Heart right ventricle (tissue), 16 donors: ENCODE results near the gene EVC2. TPM values are rescaled to one million over a fixed set of nuclear protein-coding genes. Genes with fewer than 3 reads are reported as not detected.

Experiments
- ATAC-seq, 8 donors: fragments of 200-7000 bp; cut with Tn5 transposase; one replicate each; pipeline ENCODE4 v1.9.1; 2020; ENCODE audit warnings: mild to moderate bottlenecking in 8 of 8, moderate library complexity in 8 of 8, moderate number of reproducible peaks in 1 of 8
- DNase-seq, 2 donors: peaks; one replicate each; pipeline ENCODE4 v3.0.0-alpha.2; 2020
- H3K27ac ChIP-seq, 10 donors: fragments of 200-600 bp; sonication (generic) in 2 of 10; one replicate each; pipeline versions ENCODE4 v1.5.0 to v1.8.0; 2020 to 2022; ENCODE audit warnings: mild to moderate bottlenecking in 3 of 10
- H3K27me3 ChIP-seq, 7 donors: fragments of 200-600 bp; one replicate each; pipeline ENCODE4 v1.8.0; 2021 to 2022; ENCODE audit warnings: mild to moderate bottlenecking in 2 of 7
- H3K36me3 ChIP-seq, 9 donors: fragments of 200-600 bp; sonication (generic) in 1 of 9; one replicate each; pipeline versions ENCODE4 v1.5.0 to v1.8.0; 2020 to 2022; ENCODE audit warnings: mild to moderate bottlenecking in 2 of 9
- H3K4me1 ChIP-seq, 9 donors: fragments of 200-600 bp; sonication (generic) in 1 of 9; one replicate each; pipeline versions ENCODE4 v1.5.0 to v1.8.0; 2020 to 2022; ENCODE audit warnings: mild to moderate bottlenecking in 4 of 9
- H3K4me3 ChIP-seq, 10 donors: fragments of 200-600 bp; sonication (generic) in 2 of 10; one replicate each; pipeline versions ENCODE4 v1.5.0 to v1.8.0; 2020 to 2022; ENCODE audit warnings: mild to moderate bottlenecking in 7 of 10, moderate library complexity in 2 of 10
- H3K9me3 ChIP-seq, 11 donors: fragments of 200-600 bp in 10 of 11; sonication (generic) in 2 of 11; one replicate each; pipeline versions ENCODE4 v1.5.0 to v1.8.0; 2013 to 2022; ENCODE audit warnings: mild to moderate bottlenecking in 2 of 11, control low read depth in 1 of 11, moderate library complexity in 1 of 11
- CTCF ChIP-seq, 9 donors: fragments of 200-600 bp; sonication (generic) in 2 of 9; IDR thresholded peaks; one replicate each; pipeline versions ENCODE4 v1.5.0 to v1.8.0; 2021 to 2022; ENCODE audit warnings: antibody characterized with exemption in 9 of 9, mild to moderate bottlenecking in 5 of 9, moderate library complexity in 1 of 9
- WGBS, 2 donors: extraction: QIAGEN DNeasy Blood & Tissue Kit; methylation state at CpG; one replicate each; pipeline ENCODE4 v1.1.7; 2013; ENCODE audit warnings: inconsistent platforms in 1 of 2; 5-methylcytosine and 5-hydroxymethylcytosine counted together
- intact Hi-C, 10 donors: fragments of 100-400 bp; cut with DNase I; formaldehyde crosslinking; loops; one replicate each; pipeline versions ENCODE4 v1.11.1 to v1.14.2; 2022
- polyA plus RNA-seq, 2 donors: library from polyadenylated mRNA; stranded (reverse); fragments of 200-250 nt; gene quantifications; one replicate each; pipeline ENCODE4 v1.2.3, GENCODE V29; 2013
- total RNA-seq, 10 donors: library from RNA; stranded (reverse); fragmentation: NEBNext Ultra II Directional in 3 of 10; extraction: Animal tissue kit (Norgen Biotek cat#: 25700) in 3 of 10; gene quantifications; one replicate each; pipeline versions ENCODE4 v1.2.1 to v1.2.4, GENCODE V29; 2021 to 2023
- donor health status: Arrhythmogenic right ventricular cardiomyopathy.
- donor health status: ischemic (EF 13 %, LVEDD 7.1; RV severe dilation, severe dysfunction).
- donor health status: healthy with polysubstance abuse.
- donor health status: DM: no; HTN: yes; CAD: no.
- donor health status: DM: no; HTN: no; CAD: no.
- donor health status: ischemic (EF 25% LVEDD 6.9; RV normal size, moderate dysfunction).
- donor health status: ischemic (EF 25% LVEDD 5.7; RV mildly dilated, moderate dysfunction).
- donor health status: healthy.
- donor health status: DM: yes; HTN: yes; CAD: no.
- donor health status: Ischemic cardiomyopathy.
- donor health status: ischemic (EF 35%, LVEDD 5.7; RV mildly dilated, moderate dysfunction).
- donor health status: nonischemic (EF 11% LVEDD 7.7; RV severe dilation, severe dysfunction).
- donor health status: DM: yes; HTN: yes; CAD: no.
- donor health status: PGD.
- donor health status: ischemic (EF 29% LVEDD 5.4; RV normal size, mild dysfunction).
- donor health status: nonischemic (EF 23%, LVEDD 6.1; RV moderate dilation, normal function).

EVC2 gene
- total and polyA plus RNA-seq, 12 donors = 0.47 to 1.5 (median 0.91) TPM

DNA sequence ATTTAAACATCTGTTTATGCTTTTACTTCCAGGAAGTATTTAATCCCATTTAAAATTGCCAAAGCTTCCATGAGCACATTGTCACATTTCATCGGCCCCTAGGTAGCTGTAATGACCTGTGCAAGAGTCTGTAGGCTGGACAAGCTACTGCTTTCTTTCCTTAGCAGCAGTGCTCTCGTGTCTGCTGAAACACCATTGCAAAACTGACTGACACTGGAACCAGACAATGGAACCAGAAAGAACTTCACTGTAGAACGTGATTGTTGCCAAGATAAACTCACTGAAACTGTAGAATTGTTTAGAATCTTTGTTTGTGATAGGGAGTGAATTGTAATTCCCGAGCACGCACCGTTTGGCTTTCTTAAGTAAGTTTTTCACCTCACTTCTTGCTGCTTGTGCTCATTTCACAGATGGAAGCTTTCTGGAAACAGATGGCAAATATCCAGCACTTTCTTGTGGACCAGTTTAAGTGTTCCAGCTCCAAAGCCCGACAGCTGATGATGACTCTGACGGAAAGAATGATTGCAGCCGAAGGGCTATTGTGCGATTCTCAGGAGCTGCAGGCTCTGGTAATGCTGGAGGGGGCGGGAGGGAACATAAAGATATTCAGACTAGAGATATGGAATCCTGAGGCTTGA lies 39.5 kb upstream of the EVC2 start:
- no peak for TF ChIP-seq CTCF (IDR thresholded peaks at IDR 0.05)
- DNase-seq = peak in 1 of 2 donors; percentile 53
- peak in 7 of 8 donors; percentile 62 to 82 (median 73) for ATAC-seq
- Histone ChIP-seq H3K4me3 (no peak overlapping the region), H3K4me1 (peaks cover 0 to 13% (median 6%) of the 10 kb centered on the region in 9 donors), H3K27ac (peak overlapping the region in 7 of 10 donors; percentile 21 to 63 (median 44)), H3K27me3 (no peaks in the 10 kb centered on the region), H3K9me3 (no peaks in the 10 kb centered on the region), H3K36me3 (peaks cover 0 to 38% (median 0%) of the 10 kb centered on the region in 9 donors)
- WGBS, 2 donors = 45 to 51% methylated on average over 11 of the region's 11 CpGs
- intact Hi-C loops = no loop called here

- Histone ChIP-seq H3K36me3 (peaks cover 0 to 42% (median 0%) of the 10 kb centered on the region in 9 donors), H3K27me3 (no peaks in the 10 kb centered on the region), H3K4me1 (peaks cover 0 to 13% (median 6%) of the 10 kb centered on the region in 9 donors), H3K9me3 (no peaks in the 10 kb centered on the region), H3K4me3 (no peak overlapping the region), H3K27ac (peak overlapping the region in 7 of 10 donors; percentile 21 to 63 (median 44))
- intact Hi-C loops = no loop called here
- no peak for DNase-seq
- no peak for TF ChIP-seq CTCF (IDR thresholded peaks at IDR 0.05)
- ATAC-seq = peak in 5 of 8 donors; percentile 28 to 54 (median 51)
- WGBS, 2 donors = 63 to 69% methylated on average over 12 of the region's 12 CpGs
These were observed 38.7 kb upstream of the EVC2 start for GRCh38 chr4:5746829-5747737.

DNA sequence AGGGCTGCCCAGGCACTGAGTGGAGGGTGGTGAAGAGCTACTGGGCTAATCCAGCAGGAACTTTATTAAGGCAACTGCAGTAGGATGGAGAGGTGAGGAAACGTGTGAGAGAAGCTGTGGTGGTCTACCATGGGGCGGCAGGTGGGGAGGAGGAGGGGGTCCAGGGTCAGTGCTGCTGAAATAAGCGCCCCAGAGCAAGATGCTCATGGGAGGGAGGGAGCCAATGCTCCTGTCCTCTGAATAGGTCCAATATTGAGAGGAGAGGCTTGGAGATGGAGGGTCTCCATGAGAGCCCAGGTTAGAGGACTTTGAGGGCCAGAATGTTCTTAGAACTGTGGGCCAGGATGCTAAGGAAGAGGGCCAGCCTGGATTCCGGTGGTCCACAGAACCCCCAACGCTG lies 37.9 kb upstream of the EVC2 start:
- WGBS, 2 donors = 95 to 96% methylated on average over 5 of the region's 5 CpGs
- Histone ChIP-seq H3K36me3 (peaks cover 0 to 45% (median 0%) of the 10 kb centered on the region in 9 donors), H3K4me1 (peaks cover 0 to 13% (median 6%) of the 10 kb centered on the region in 9 donors), H3K27ac (no peak overlapping the region), H3K27me3 (no peaks in the 10 kb centered on the region), H3K4me3 (no peak overlapping the region), H3K9me3 (no peaks in the 10 kb centered on the region)
- no peak for TF ChIP-seq CTCF (IDR thresholded peaks at IDR 0.05)
- no peak for ATAC-seq
- no peak for DNase-seq
- intact Hi-C loops = no loop called here

DNA sequence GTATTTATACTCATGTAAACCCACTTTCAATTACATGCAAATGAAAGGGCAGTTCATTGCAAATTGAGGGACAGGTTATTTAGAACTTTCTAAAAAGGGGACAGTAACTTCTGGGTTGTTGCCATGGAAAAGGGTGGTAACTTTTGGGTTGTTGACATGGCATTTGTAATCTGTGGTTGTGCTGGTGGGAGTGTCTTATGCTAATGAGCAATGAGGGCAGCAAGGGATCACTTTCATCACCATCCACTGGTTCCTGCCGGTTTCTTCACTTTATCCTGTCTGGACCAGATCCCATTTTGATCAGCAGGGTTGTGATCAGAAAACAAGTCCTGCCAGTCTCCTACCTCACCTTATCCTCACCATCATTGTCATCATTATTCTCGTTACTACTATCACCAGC lies 34.6 kb upstream of the EVC2 start:
- Histone ChIP-seq H3K9me3 (no peaks in the 10 kb centered on the region), H3K27me3 (no peaks in the 10 kb centered on the region), H3K4me1 (peaks cover 0 to 13% (median 6%) of the 10 kb centered on the region in 9 donors), H3K4me3 (no peak overlapping the region), H3K36me3 (peaks cover 0 to 39% (median 0%) of the 10 kb centered on the region in 9 donors), H3K27ac (no peak overlapping the region)
- DNase-seq (no peak), ATAC-seq (no peak)
- 91 to 92% methylated on average over 2 of the region's 2 CpGs for WGBS, 2 donors
- no peak for TF ChIP-seq CTCF (IDR thresholded peaks at IDR 0.05)
- intact Hi-C loops = no loop called here
